SU-DHL-6 (cell line): ENCODE results near the gene SWSAP1.
"Not testable (repeated sequence)": the region's sequence is repeated elsewhere in the genome, so short reads cannot be mapped to it uniquely, and the experiment has no call there.

Experiments
- H2AFZ ChIP-seq: fragments of 200-600 bp; sonication (generic); 2 replicates; pipeline ENCODE4 v1.6.1; 2014; ENCODE audit warnings: low read depth, mild to moderate bottlenecking, moderate library complexity, mixed read lengths, antibody characterized with exemption, low read length; ENCODE audit not compliant: severe bottlenecking
- H3F3A ChIP-seq: fragments of 200-600 bp; shearing (Covaris generic); 2 replicates; pipeline ENCODE4 v1.6.0; 2016; ENCODE audit warnings: antibody characterized with exemption, mild to moderate bottlenecking; ENCODE audit not compliant: insufficient read depth
- H3K27ac ChIP-seq: fragments of 200-600 bp; sonication (generic); 2 replicates; pipeline ENCODE4 v1.5.1; 2016; ENCODE audit warnings: low read depth, mild to moderate bottlenecking, low read length, moderate library complexity, mixed read lengths
- H3K27me3 ChIP-seq: fragments of 200-600 bp; sonication (generic), shearing (Covaris generic); 2 replicates; pipeline ENCODE4 v1.6.0; 2014; ENCODE audit warnings: mild to moderate bottlenecking, low read length
- H3K36me3 ChIP-seq: fragments of 200-600 bp; sonication (generic); 2 replicates; pipeline ENCODE4 v1.6.1; 2014; ENCODE audit warnings: mild to moderate bottlenecking, low read length, mixed read lengths
- H3K4me2 ChIP-seq: fragments of 300-600, 200-600 bp; shearing (Covaris generic), sonication (generic); 2 replicates; pipeline ENCODE4 v1.6.0; 2014; ENCODE audit warnings: low read length, low read depth, mild to moderate bottlenecking; ENCODE audit not compliant: poor library complexity, severe bottlenecking
- H3K4me3 ChIP-seq: fragments of 200-600 bp; sonication (generic); 2 replicates; pipeline ENCODE4 v1.5.1; 2014; ENCODE audit warnings: antibody characterized with exemption, low read length, mild to moderate bottlenecking, mixed read lengths; ENCODE audit not compliant: insufficient read depth, poor library complexity, severe bottlenecking
- H3K79me2 ChIP-seq: fragments of 200-600 bp; sonication (generic); 2 replicates; pipeline ENCODE4 v1.6.1; 2014; ENCODE audit warnings: mild to moderate bottlenecking, low read length, moderate library complexity; ENCODE audit not compliant: insufficient read depth
- H3K9ac ChIP-seq: fragments of 200-600 bp; sonication (generic); 2 replicates; pipeline ENCODE4 v1.7.0; 2014; ENCODE audit warnings: mild to moderate bottlenecking, low read length
- H3K9me2 ChIP-seq: fragments of 200-600 bp; sonication (generic); replicated peaks from 2 replicates; pipeline ENCODE4 v1.6.1; 2014; ENCODE audit warnings: low read length; ENCODE audit not compliant: insufficient read depth
- H3K9me3 ChIP-seq: fragments of 200-600 bp; sonication (generic); 2 replicates; pipeline ENCODE4 v1.6.1; 2014; ENCODE audit warnings: low read length, mixed read lengths; ENCODE audit not compliant: insufficient read depth
- H4K20me1 ChIP-seq: fragments of 200-600 bp; sonication (generic); 2 replicates; pipeline ENCODE4 v1.6.1; 2014; ENCODE audit warnings: low read depth, mild to moderate bottlenecking, antibody characterized with exemption, low read length, moderate library complexity, mixed read lengths
- EZH2phosphoT487 ChIP-seq: fragments of 200-600 bp; sonication (generic), shearing (Covaris generic); conservative IDR thresholded peaks from 2 replicates; pipeline ENCODE4 v1.6.1; 2018; ENCODE audit warnings: mild to moderate bottlenecking, antibody characterized with exemption, low read length, moderate library complexity, mixed read lengths
- TF ChIP-seq, protein P1 (sequence below): fragments of 200-600 bp; sonication (generic); IDR thresholded peaks from one replicate; pipeline ENCODE4 v1.5.1; 2017; ENCODE audit warnings: antibody characterized with exemption, mild to moderate bottlenecking, low read length, moderate library complexity; ENCODE audit not compliant: insufficient read depth, poor library complexity, severe bottlenecking

SWSAP1 gene

DNA sequence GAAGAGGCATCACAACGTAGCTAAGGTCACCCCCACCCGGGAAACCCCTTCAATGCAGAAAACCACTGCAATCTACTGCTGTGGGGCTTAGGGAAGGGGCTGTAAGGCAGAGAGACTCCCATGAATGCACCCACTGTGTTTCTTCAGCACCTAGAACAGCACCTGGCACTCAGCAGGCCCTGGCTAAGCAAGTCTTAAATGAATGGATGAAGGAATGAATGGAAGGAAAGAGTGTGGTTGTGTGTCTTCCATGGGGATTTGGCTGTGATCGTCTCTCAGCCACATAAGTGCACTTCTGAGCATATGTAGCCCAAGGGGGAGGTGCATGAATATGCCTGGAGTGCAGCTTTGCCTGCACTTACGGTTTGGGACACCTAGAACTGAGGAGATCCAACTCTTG lies 25.3 kb upstream of the SWSAP1 start:
- no peaks in the 10 kb centered on the region for H3K27me3 ChIP-seq
- H4K20me1 ChIP-seq: no peaks in the 10 kb centered on the region
- H2AFZ ChIP-seq: no peak overlapping the region
- no peak for TF ChIP-seq EZH2phosphoT487
- TF ChIP-seq, protein P1, sequence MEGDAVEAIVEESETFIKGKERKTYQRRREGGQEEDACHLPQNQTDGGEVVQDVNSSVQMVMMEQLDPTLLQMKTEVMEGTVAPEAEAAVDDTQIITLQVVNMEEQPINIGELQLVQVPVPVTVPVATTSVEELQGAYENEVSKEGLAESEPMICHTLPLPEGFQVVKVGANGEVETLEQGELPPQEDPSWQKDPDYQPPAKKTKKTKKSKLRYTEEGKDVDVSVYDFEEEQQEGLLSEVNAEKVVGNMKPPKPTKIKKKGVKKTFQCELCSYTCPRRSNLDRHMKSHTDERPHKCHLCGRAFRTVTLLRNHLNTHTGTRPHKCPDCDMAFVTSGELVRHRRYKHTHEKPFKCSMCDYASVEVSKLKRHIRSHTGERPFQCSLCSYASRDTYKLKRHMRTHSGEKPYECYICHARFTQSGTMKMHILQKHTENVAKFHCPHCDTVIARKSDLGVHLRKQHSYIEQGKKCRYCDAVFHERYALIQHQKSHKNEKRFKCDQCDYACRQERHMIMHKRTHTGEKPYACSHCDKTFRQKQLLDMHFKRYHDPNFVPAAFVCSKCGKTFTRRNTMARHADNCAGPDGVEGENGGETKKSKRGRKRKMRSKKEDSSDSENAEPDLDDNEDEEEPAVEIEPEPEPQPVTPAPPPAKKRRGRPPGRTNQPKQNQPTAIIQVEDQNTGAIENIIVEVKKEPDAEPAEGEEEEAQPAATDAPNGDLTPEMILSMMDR: no peak
- no peak overlapping the region for H3K4me3 ChIP-seq
- H3K9me3 ChIP-seq: no peaks in the 10 kb centered on the region; the same call in 1 of the 2 replicates
- no peaks in the 10 kb centered on the region for H3K36me3 ChIP-seq
- H3K9ac ChIP-seq: no peak overlapping the region
- no peaks in the 10 kb centered on the region for H3K79me2 ChIP-seq
- H3K9me2 ChIP-seq: no peaks in the 10 kb centered on the region
- H3F3A ChIP-seq: peaks cover 4% of the 10 kb centered on the region; the same call in 1 of the 2 replicates
- H3K27ac ChIP-seq: no peak overlapping the region
- no peak overlapping the region for H3K4me2 ChIP-seq

GRCh38 chr19:11354102-11354501 lies 20.4 kb upstream of the SWSAP1 start:
- not testable (repeated sequence) for H3K9me3 ChIP-seq, H3K9ac ChIP-seq, H3K9me2 ChIP-seq, H3K4me3 ChIP-seq, H3K79me2 ChIP-seq, H3K4me2 ChIP-seq, H3K27ac ChIP-seq, H3K36me3 ChIP-seq, H3F3A ChIP-seq, H3K27me3 ChIP-seq, H4K20me1 ChIP-seq, H2AFZ ChIP-seq

GRCh38 chr19:11355160-11356073 lies 19.0 kb upstream of the SWSAP1 start, which contains the start of gene PLPPR2:
TSS of gene PLPPR2 (plus strand) at chr19:11355432. CDS start at chr19:11357674, 2,242 bp downstream.
- Histone ChIP-seq H3K9me2 (no peaks in the 10 kb centered on the region), H3K9me3 (no peaks in the 10 kb centered on the region), H4K20me1 (no peaks in the 10 kb centered on the region; the same call in 1 of the 2 replicates), H3K79me2 (no peaks in the 10 kb centered on the region), H3K9ac (no peak within 1 kb of the TSS), H3K27me3 (no peaks in the 10 kb centered on the region), H3F3A (no peaks in the 10 kb centered on the region), H3K36me3 (no peaks in the 10 kb centered on the region), H3K4me2 (peak within 1 kb of the TSS; percentile 5), H2AFZ (no peak within 1 kb of the TSS), H3K4me3 (no peak within 1 kb of the TSS), H3K27ac (no peak within 1 kb of the TSS)
- TF ChIP-seq, protein P1: no peak
- no peak for TF ChIP-seq EZH2phosphoT487

DNA sequence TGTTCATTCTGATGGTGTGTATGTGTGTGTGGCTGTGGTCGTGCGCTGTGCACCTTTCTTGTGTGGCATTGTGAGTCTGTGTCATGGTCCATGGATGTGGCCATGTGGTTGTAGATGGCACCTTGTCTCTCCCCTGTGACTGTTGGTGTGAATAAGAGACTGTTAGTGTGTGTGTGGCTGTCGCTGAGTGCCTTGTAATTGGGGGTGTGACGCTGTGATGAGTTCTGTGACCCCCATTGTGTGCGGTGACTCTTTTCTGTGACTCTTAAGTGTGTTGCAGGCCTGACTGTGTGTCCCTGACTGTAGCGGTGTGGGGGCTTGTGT lies 18.4 kb upstream of the SWSAP1 start:
- Histone ChIP-seq H2AFZ (no peak overlapping the region), H3K4me3 (no peak overlapping the region), H3K9ac (no peak overlapping the region), H3K79me2 (no peaks in the 10 kb centered on the region), H4K20me1 (no peaks in the 10 kb centered on the region; the same call in 1 of the 2 replicates), H3F3A (no peaks in the 10 kb centered on the region), H3K4me2 (no peak overlapping the region), H3K36me3 (no peaks in the 10 kb centered on the region), H3K9me3 (no peaks in the 10 kb centered on the region), H3K27me3 (no peaks in the 10 kb centered on the region), H3K9me2 (no peaks in the 10 kb centered on the region), H3K27ac (no peak overlapping the region)
- TF ChIP-seq EZH2phosphoT487: no peak
- TF ChIP-seq, protein P1: no peak
